ENCODE data around the gene TRPM8.

DNA sequence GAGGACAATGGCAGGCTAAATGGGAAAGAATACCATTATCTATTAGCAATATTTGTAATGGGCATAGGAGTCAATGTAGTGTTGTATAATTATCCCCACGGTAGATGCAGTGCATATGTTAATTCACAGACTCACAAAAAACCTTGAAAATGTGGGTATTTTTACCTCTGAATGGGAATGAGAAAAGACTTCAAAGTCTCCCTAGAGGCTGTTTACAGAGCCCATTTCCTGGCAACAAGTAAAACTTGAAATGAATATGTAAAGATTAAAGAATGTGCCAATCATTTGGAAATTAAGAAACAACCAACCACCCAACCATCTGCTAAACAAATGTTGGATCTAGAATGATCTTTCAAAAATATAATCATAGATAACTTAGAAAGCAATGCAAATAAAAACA lies 27.1 kb downstream of the TRPM8 start:
- TF ChIP-seq ZNF274 (IDR thresholded peaks at IDR 0.05; ENCODE audit: low read depth, low read length) (no peak), SUZ12 (IDR thresholded peaks at IDR 0.05; ENCODE audit: extremely low read depth, insufficient read depth, insufficient read length) (no peak)

All from NT2/D1 (cell line).